Heart left ventricle (tissue), 16 donors: Measurements from ENCODE around the gene PLCG2. TPM values are rescaled to one million over a fixed set of nuclear protein-coding genes. Genes with fewer than 3 reads are reported as not detected.

Experiments
- ATAC-seq, 4 donors: fragments of 200-7000 bp; cut with Tn5 transposase; one replicate each; pipeline ENCODE4 v1.9.1; 2020 to 2022; ENCODE audit warnings: moderate library complexity in 4 of 4, mild to moderate bottlenecking in 3 of 4, moderate number of reproducible peaks in 1 of 4
- DNase-seq, 5 donors: peaks; one replicate each; pipeline ENCODE4 v3.0.0-alpha.2; 2020
- H3K27ac ChIP-seq, 12 donors: fragments of 200-600 bp; sonication (generic) in 4 of 12; one replicate each; pipeline versions ENCODE4 v1.5.0 to v1.8.0; 2016 to 2022; ENCODE audit warnings: mild to moderate bottlenecking in 2 of 12
- H3K27me3 ChIP-seq, 9 donors: fragments of 200-600 bp; sonication (generic) in 2 of 9; one replicate each; pipeline versions ENCODE4 v1.5.1 to v1.8.0; 2016 to 2022; ENCODE audit warnings: mild to moderate bottlenecking in 3 of 9
- H3K36me3 ChIP-seq, 9 donors: fragments of 200-600 bp; sonication (generic) in 2 of 9; one replicate each; pipeline versions ENCODE4 v1.5.0 to v1.8.0; 2018 to 2022; ENCODE audit warnings: mild to moderate bottlenecking in 2 of 9
- H3K4me1 ChIP-seq, 12 donors: fragments of 200-600 bp; sonication (generic) in 4 of 12; one replicate each; pipeline versions ENCODE4 v1.5.0 to v1.8.0; 2016 to 2022; ENCODE audit warnings: mild to moderate bottlenecking in 3 of 12
- H3K4me3 ChIP-seq, 12 donors: fragments of 200-600 bp; sonication (generic) in 4 of 12; one replicate each; pipeline versions ENCODE4 v1.5.0 to v1.8.0; 2017 to 2022; ENCODE audit warnings: mild to moderate bottlenecking in 9 of 12, moderate library complexity in 4 of 12
- H3K9me3 ChIP-seq, 12 donors: fragments of 200-600 bp; sonication (generic) in 4 of 12; one replicate each; pipeline versions ENCODE4 v1.5.0 to v1.8.0; 2016 to 2022; ENCODE audit warnings: mild to moderate bottlenecking in 1 of 12
- CTCF ChIP-seq, 12 donors: fragments of 200-600 bp; sonication (generic) in 4 of 12; IDR thresholded peaks; one replicate each; pipeline versions ENCODE4 v1.5.0 to v1.8.0; 2018 to 2022; ENCODE audit warnings: antibody characterized with exemption in 12 of 12, mild to moderate bottlenecking in 5 of 12
- POLR2A ChIP-seq, 2 donors: fragments of 450-650 bp; IDR thresholded peaks; one replicate each; pipeline ENCODE4 v1.6.1; 2017; ENCODE audit warnings: antibody characterized with exemption in 2 of 2, mild to moderate bottlenecking in 2 of 2, moderate library complexity in 2 of 2
- WGBS, 4 donors: extraction: QIAGEN DNeasy Blood & Tissue Kit in 2 of 4; methylation state at CpG; one replicate each; pipeline versions ENCODE4 v1.1.5 to v1.1.7; 2013 to 2018; 5-methylcytosine and 5-hydroxymethylcytosine counted together
- intact Hi-C, 10 donors: fragments of 100-400 bp; cut with DNase I; formaldehyde crosslinking; loops; one replicate each; pipeline versions ENCODE4 v1.11.1 to v1.14.2; 2022
- polyA plus RNA-seq, 2 donors: library from polyadenylated mRNA; stranded (reverse); fragments of 200-250 nt; gene quantifications; one replicate each; pipeline ENCODE4 v1.2.3, GENCODE V29; 2013
- total RNA-seq, 9 donors: library from RNA; depleted of rRNA in 2 of 9; stranded (reverse); fragments of >200 nt in 2 of 9; fragmentation: NEBNext Ultra II Directional in 3 of 9; extraction: Animal tissue kit (Norgen Biotek cat#: 25700) in 3 of 9; gene quantifications; one replicate each; pipeline versions ENCODE4 v1.1.0 to v1.2.4, GENCODE V29; 2016 to 2023
- donor health status: ischemic (EF 13 %, LVEDD 7.1; RV severe dilation, severe dysfunction).
- donor health status: healthy with polysubstance abuse.
- donor health status: DM: no; HTN: yes; CAD: no.
- donor health status: DM: no; HTN: no; CAD: no.
- donor health status: ischemic (EF 25% LVEDD 6.9; RV normal size, moderate dysfunction).
- donor health status: ischemic (EF 25% LVEDD 5.7; RV mildly dilated, moderate dysfunction).
- donor health status: healthy.
- donor health status: DM: yes; HTN: yes; CAD: no.
- donor health status: ischemic (EF 35%, LVEDD 5.7; RV mildly dilated, moderate dysfunction).
- donor health status: nonischemic (EF 11% LVEDD 7.7; RV severe dilation, severe dysfunction).
- donor health status: DM: yes; HTN: yes; CAD: no.
- donor health status: PGD.
- donor health status: ischemic (EF 29% LVEDD 5.4; RV normal size, mild dysfunction).
- donor health status: nonischemic (EF 23%, LVEDD 6.1; RV moderate dilation, normal function).

The PLCG2 gene
- total and polyA plus RNA-seq, 11 donors: 2.0 to 35.4 (median 4.7) TPM

GRCh38 chr16:81910366-81910885 lies 131.3 kb downstream of the PLCG2 start:
- TF ChIP-seq POLR2A (IDR thresholded peaks at IDR 0.05) (no peak), CTCF (IDR thresholded peaks at IDR 0.05) (no peak)
- intact Hi-C loops: no loop called here

GRCh38 chr16:81912395-81912794 lies 133.3 kb downstream of the PLCG2 start:
- no peak for ATAC-seq

More at GRCh38 chr16:81910366-81910885, 131.3 kb downstream of the PLCG2 start:
- WGBS, 4 donors: 95 to 96% (median 95%) methylated on average over 25 to 28 of the region's 28 CpGs
- H3K27ac ChIP-seq: no peak overlapping the region
- H3K4me3 ChIP-seq: no peak overlapping the region
- ATAC-seq (no peak), DNase-seq (no peak)
- no peaks in the 10 kb centered on the region for H3K9me3 ChIP-seq
- H3K36me3 ChIP-seq: peaks cover 0 to 39% (median 0%) of the 10 kb centered on the region in 9 donors
- no peaks in the 10 kb centered on the region for H3K4me1 ChIP-seq
- no peaks in the 10 kb centered on the region for H3K27me3 ChIP-seq

GRCh38 chr16:81913222-81913621 lies 134.1 kb downstream of the PLCG2 start:
- H3K9me3 ChIP-seq: no peaks in the 10 kb centered on the region
- H3K36me3 ChIP-seq: peaks cover 0 to 17% (median 0%) of the 10 kb centered on the region in 9 donors
- no peaks in the 10 kb centered on the region for H3K27me3 ChIP-seq
- TF ChIP-seq CTCF (IDR thresholded peaks at IDR 0.05) (no peak), POLR2A (IDR thresholded peaks at IDR 0.05) (no peak)
- no peak for ATAC-seq
- 83 to 98% (median 84%) methylated on average over 5 of the region's 5 CpGs for WGBS, 4 donors
- no peaks in the 10 kb centered on the region for H3K4me1 ChIP-seq
- DNase-seq: no peak
- no peak overlapping the region for H3K4me3 ChIP-seq
- no peak overlapping the region for H3K27ac ChIP-seq
- intact Hi-C loops: no loop called here

More at GRCh38 chr16:81912395-81912794, 133.3 kb downstream of the PLCG2 start:
- Histone ChIP-seq H3K4me1 (no peaks in the 10 kb centered on the region), H3K27me3 (no peaks in the 10 kb centered on the region), H3K36me3 (peaks cover 0 to 26% (median 0%) of the 10 kb centered on the region in 9 donors), H3K27ac (no peak overlapping the region), H3K9me3 (no peaks in the 10 kb centered on the region), H3K4me3 (no peak overlapping the region)
- TF ChIP-seq POLR2A (IDR thresholded peaks at IDR 0.05): no peak
- TF ChIP-seq CTCF (IDR thresholded peaks at IDR 0.05): no peak
- DNase-seq: no peak
- intact Hi-C loops: no loop called here
- 84 to 88% (median 87%) methylated on average over 14 of the region's 14 CpGs for WGBS, 4 donors

- WGBS, 4 donors: 90 to 97% (median 94%) methylated on average over 2 of the region's 2 CpGs
- intact Hi-C loops: no loop called here
- Histone ChIP-seq H3K9me3 (no peaks in the 10 kb centered on the region), H3K27me3 (no peaks in the 10 kb centered on the region), H3K27ac (no peak overlapping the region), H3K36me3 (peaks cover 0 to 46% (median 2%) of the 10 kb centered on the region in 9 donors), H3K4me1 (no peaks in the 10 kb centered on the region), H3K4me3 (no peak overlapping the region)
- no peak for DNase-seq
- no peak for TF ChIP-seq CTCF (IDR thresholded peaks at IDR 0.05)
- no peak for TF ChIP-seq POLR2A (IDR thresholded peaks at IDR 0.05)
- ATAC-seq: no peak
These were observed 138.3 kb downstream of the PLCG2 start for GRCh38 chr16:81917375-81917774.
